Neuronal stem cell (in vitro differentiated cells): Measurements from ENCODE around the gene NUP93.
A peak's percentile ranks its signal among the peaks of the same experiment; 100 is the strongest.

Experiments used
- DNase-seq: peaks from one replicate; pipeline ENCODE4 v3.0.0-alpha.2; 2013; ENCODE audit warnings: low spot score
- H2AFZ ChIP-seq: one replicate; pipeline ENCODE4 v1.6.1; 2013; ENCODE audit warnings: mild to moderate bottlenecking, low read length, inconsistent platforms
- H2AK5ac ChIP-seq: 2 replicates; pipeline ENCODE4 v1.6.1; 2013; ENCODE audit warnings: low read depth, mild to moderate bottlenecking, inconsistent platforms, low read length, moderate library complexity, mixed read lengths
- H2BK120ac ChIP-seq: 2 replicates; pipeline ENCODE4 v1.6.1; 2013; ENCODE audit warnings: low read depth, mild to moderate bottlenecking, inconsistent platforms, low read length, moderate library complexity, mixed read lengths
- H2BK12ac ChIP-seq: one replicate; pipeline ENCODE4 v1.6.1; 2013; ENCODE audit warnings: low read length, inconsistent platforms
- H2BK15ac ChIP-seq: 2 replicates; pipeline ENCODE4 v1.6.1; 2013; ENCODE audit warnings: mild to moderate bottlenecking, low read length, inconsistent platforms, mixed read lengths
- H2BK5ac ChIP-seq: one replicate; pipeline ENCODE4 v1.6.1; 2013; ENCODE audit warnings: inconsistent platforms, mild to moderate bottlenecking, low read length, moderate library complexity
- H3K14ac ChIP-seq: one replicate; pipeline ENCODE4 v1.6.1; 2013; ENCODE audit warnings: low read length, inconsistent platforms
- H3K18ac ChIP-seq: 2 replicates; pipeline ENCODE4 v1.6.1; 2013; ENCODE audit warnings: low read length, inconsistent platforms
- H3K23ac ChIP-seq: 2 replicates; pipeline ENCODE4 v1.6.1; 2013; ENCODE audit warnings: low read depth, mild to moderate bottlenecking, mixed read lengths, low read length, inconsistent platforms; ENCODE audit not compliant: poor library complexity
- H3K27ac ChIP-seq: replicated peaks from 3 replicates; pipeline ENCODE4 v1.5.1; 2013; ENCODE audit warnings: low read length, inconsistent platforms
- H3K27me3 ChIP-seq, 3 experiments: 2 replicates each; pipeline ENCODE4 v1.6.1; 2013; ENCODE audit warnings: low read length in 3 of 3, mild to moderate bottlenecking in 2 of 3, inconsistent platforms in 1 of 3, low read depth in 1 of 3, mixed read lengths in 1 of 3, moderate library complexity in 1 of 3; ENCODE audit not compliant: control insufficient read depth in 3 of 3, insufficient read depth in 3 of 3
- H3K36me3 ChIP-seq, 2 donors: replicated peaks in 1 of 2; 2 replicates each; pipeline ENCODE4 v1.6.1; 2013; ENCODE audit warnings: low read length in 2 of 2; ENCODE audit not compliant: control insufficient read depth in 2 of 2, insufficient read depth in 2 of 2
- H3K4ac ChIP-seq: 2 replicates; pipeline ENCODE4 v1.6.1; 2013; ENCODE audit warnings: inconsistent platforms, mild to moderate bottlenecking, low read length, moderate library complexity
- H3K4me1 ChIP-seq, 2 donors: 1 replicate in 1 of 2; 2 replicates in 1 of 2; pipeline ENCODE4 v1.6.1; 2013; ENCODE audit warnings: low read length in 2 of 2, low read depth in 1 of 2; ENCODE audit not compliant: control insufficient read depth in 2 of 2, insufficient read depth in 1 of 2
- H3K4me2 ChIP-seq: one replicate; pipeline ENCODE4 v1.6.1; 2013; ENCODE audit warnings: mild to moderate bottlenecking, low read length, inconsistent platforms; ENCODE audit not compliant: insufficient read depth, poor library complexity, severe bottlenecking
- H3K4me3 ChIP-seq, 2 donors: 2 replicates each; pipeline ENCODE4 v1.5.1; 2013; ENCODE audit warnings: low read length in 2 of 2, mild to moderate bottlenecking in 2 of 2, inconsistent platforms in 1 of 2, moderate library complexity in 1 of 2
- H3K79me1 ChIP-seq: one replicate; pipeline ENCODE4 v1.6.1; 2013; ENCODE audit warnings: low read depth, mild to moderate bottlenecking, inconsistent platforms, low read length, moderate library complexity
- H3K9ac ChIP-seq: one replicate; pipeline ENCODE4 v1.6.1; 2013; ENCODE audit warnings: mild to moderate bottlenecking, low read depth, low read length, inconsistent platforms; ENCODE audit not compliant: poor library complexity
- H3K9me3 ChIP-seq, 2 donors: replicated peaks in 1 of 2; 2 replicates each; pipeline versions ENCODE3 to v1.6.1; 2013; ENCODE audit warnings: low read length in 2 of 2, mild to moderate bottlenecking in 2 of 2, inconsistent platforms in 1 of 2, low read depth in 1 of 2, mixed read lengths in 1 of 2, moderate library complexity in 1 of 2; ENCODE audit not compliant: control insufficient read depth in 2 of 2, insufficient read depth in 1 of 2
- H4K8ac ChIP-seq: one replicate; pipeline ENCODE4 v1.6.1; 2013; ENCODE audit warnings: low read depth, mild to moderate bottlenecking, inconsistent platforms, low read length, moderate library complexity
- H4K91ac ChIP-seq: one replicate; pipeline ENCODE4 v1.6.1; 2013; ENCODE audit warnings: low read length, low read depth, mild to moderate bottlenecking, inconsistent platforms; ENCODE audit not compliant: poor library complexity
- WGBS, 2 donors: extraction: QIAGEN DNeasy Blood & Tissue Kit; methylation state at CpG; one replicate each; pipeline ENCODE4 v1.1.7; 2013; ENCODE audit warnings: missing lambda C conversion rate in 2 of 2, mixed read lengths in 1 of 2; ENCODE audit not compliant: insufficient read length in 2 of 2, insufficient replicate concordance in 1 of 2; ENCODE audit errors: extremely low coverage in 2 of 2; 5-methylcytosine and 5-hydroxymethylcytosine counted together

The NUP93 gene

DNA sequence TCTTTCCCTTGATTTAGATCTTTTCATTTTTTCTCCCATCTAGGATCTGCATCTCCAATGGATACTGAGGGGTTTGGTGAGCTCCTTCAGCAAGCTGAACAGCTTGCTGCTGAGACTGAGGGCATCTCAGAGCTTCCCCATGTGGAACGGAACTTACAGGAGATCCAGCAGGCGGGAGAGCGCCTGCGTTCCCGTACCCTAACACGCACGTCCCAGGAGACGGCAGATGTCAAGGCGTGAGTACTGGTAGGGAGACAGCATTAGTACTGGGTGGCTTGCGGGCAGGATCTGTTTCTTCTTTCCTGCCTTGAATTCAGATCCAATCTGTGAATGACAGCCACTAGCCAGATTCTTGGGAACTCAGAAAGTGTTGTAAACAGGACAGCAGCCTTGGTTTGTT is 18.3 kb downstream of the NUP93 start:
- Histone ChIP-seq H2BK120ac (no peak overlapping the region), H3K79me1 (peaks cover 4% of the 10 kb centered on the region), H2AFZ (no peak overlapping the region), H4K91ac (no peak overlapping the region), H3K14ac (no peak overlapping the region), H4K8ac (no peak overlapping the region), H3K18ac (no peak overlapping the region), H3K27me3 (no peaks in the 10 kb centered on the region), H3K36me3 (peaks cover 6 to 26% of the 10 kb centered on the region in 2 donors), H3K4ac (no peak overlapping the region), H2AK5ac (no peak overlapping the region), H3K9me3 (no peaks in the 10 kb centered on the region), H2BK5ac (no peak overlapping the region), H3K27ac (no peak overlapping the region), H3K23ac (no peak overlapping the region), H3K9ac (no peak overlapping the region), H2BK12ac (no peak overlapping the region), H3K4me1 (peaks cover 0 to 3% of the 10 kb centered on the region in 2 donors), H2BK15ac (no peak overlapping the region), H3K4me2 (no peak overlapping the region), H3K4me3 (no peak overlapping the region)
- no CpG with 5 or more reads among the region's 10 CpGs for whole genome bisulfite sequencing, 2 donors
- DNase-seq = no peak

DNA sequence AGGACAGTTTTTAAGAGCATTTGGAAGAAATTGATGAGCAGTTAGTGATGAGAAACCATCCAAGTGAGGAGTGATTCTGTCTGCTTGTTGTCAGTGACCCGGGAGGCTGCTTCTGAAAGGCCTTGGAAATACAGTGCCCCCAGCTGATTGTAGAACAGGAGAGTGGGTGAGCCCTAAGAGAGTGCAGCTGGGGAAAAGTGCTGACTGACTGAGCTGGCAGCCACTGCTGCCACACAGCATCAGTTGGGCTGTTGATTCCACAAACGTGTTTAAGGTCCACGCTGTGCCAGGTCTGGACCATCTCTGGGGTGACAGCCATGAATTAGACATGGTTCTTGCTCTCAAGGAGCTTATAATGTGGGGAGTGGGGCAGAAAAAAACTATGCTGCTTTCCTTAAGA is 18.9 kb downstream of the NUP93 start:
- Histone ChIP-seq H3K14ac (no peak overlapping the region), H3K27ac (no peak overlapping the region)

DNA sequence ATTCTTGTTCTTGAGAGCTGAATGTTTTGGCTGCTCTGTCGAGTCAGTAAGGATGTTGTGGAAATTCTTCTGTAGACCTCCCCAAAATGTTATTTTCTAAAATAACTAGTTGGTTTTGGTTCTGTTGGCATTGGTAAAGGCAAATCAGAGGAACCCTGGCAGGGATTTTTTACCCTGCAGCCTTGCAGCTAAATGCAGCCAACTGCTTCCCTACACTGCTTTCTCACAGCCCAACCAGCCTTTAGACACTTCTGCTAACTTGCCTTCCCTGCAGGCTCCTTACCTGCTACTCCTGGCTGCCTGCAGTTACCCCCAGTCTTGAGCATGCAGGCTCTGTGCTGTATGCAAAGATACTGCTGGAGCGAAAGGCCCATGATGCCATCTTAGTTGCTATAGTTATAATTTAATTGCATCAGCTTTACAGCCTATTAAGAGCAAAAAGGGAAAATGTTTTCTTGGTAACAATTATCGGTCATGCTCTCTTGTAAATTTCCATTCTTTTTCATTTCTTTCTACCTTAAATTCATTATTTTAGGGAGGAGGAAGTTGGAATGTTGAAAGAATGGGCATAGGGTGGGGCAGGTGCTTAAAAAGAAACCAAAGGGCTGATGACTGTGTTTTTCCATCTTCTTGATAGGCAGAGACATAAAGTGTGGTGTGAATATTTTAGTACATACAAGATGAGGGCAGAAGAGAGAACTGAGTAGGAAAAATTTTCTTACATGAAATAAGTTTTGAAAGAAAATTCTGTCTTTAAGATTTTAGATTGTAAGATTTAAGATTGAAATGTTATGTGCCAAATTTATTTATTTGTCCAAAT is 20.0 kb downstream of the NUP93 start:
- Histone ChIP-seq H3K23ac (no peak overlapping the region), H3K27me3 (no peaks in the 10 kb centered on the region), H2BK120ac (no peak overlapping the region), H2BK15ac (no peak overlapping the region), H3K27ac (no peak overlapping the region), H2BK12ac (no peak overlapping the region), H3K14ac (no peak overlapping the region), H3K9me3 (peaks cover 2 to 11% of the 10 kb centered on the region in 2 donors), H2AFZ (no peak overlapping the region), H2AK5ac (no peak overlapping the region), H3K4me3 (no peak overlapping the region), H3K36me3 (peaks cover 6 to 29% of the 10 kb centered on the region in 2 donors), H3K4me2 (no peak overlapping the region), H3K4me1 (peaks cover 0 to 3% of the 10 kb centered on the region in 2 donors), H3K4ac (no peak overlapping the region), H3K79me1 (peaks cover 4% of the 10 kb centered on the region), H2BK5ac (no peak overlapping the region), H4K91ac (no peak overlapping the region), H3K9ac (peak overlapping the region; percentile 36), H4K8ac (no peak overlapping the region), H3K18ac (no peak overlapping the region)
- no CpG with 5 or more reads among the region's 3 CpGs for WGBS, 2 donors
- no peak for DNase-seq

More for the DNA sequence above, 18.9 kb downstream of the NUP93 start:
- H3K9ac ChIP-seq = no peak overlapping the region
- H3K18ac ChIP-seq = no peak overlapping the region
- peaks cover 0 to 1% of the 10 kb centered on the region in 2 donors for H3K9me3 ChIP-seq
- H3K23ac ChIP-seq = no peak overlapping the region
- no peak overlapping the region for H4K91ac ChIP-seq
- H3K4me3 ChIP-seq = no peak overlapping the region
- H3K4ac ChIP-seq = no peak overlapping the region
- H3K4me2 ChIP-seq = no peak overlapping the region
- H2AFZ ChIP-seq = no peak overlapping the region
- no peak overlapping the region for H2AK5ac ChIP-seq
- peaks cover 4% of the 10 kb centered on the region for H3K79me1 ChIP-seq
- peaks cover 6 to 26% of the 10 kb centered on the region in 2 donors for H3K36me3 ChIP-seq
- H2BK120ac ChIP-seq = no peak overlapping the region
- peaks cover 0 to 3% of the 10 kb centered on the region in 2 donors for H3K4me1 ChIP-seq
- H2BK5ac ChIP-seq = no peak overlapping the region
- WGBS, 2 donors = no CpG with 5 or more reads among the region's 3 CpGs
- H4K8ac ChIP-seq = no peak overlapping the region
- no peak overlapping the region for H2BK15ac ChIP-seq
- DNase-seq = no peak
- H3K27me3 ChIP-seq = no peaks in the 10 kb centered on the region
- no peak overlapping the region for H2BK12ac ChIP-seq

DNA sequence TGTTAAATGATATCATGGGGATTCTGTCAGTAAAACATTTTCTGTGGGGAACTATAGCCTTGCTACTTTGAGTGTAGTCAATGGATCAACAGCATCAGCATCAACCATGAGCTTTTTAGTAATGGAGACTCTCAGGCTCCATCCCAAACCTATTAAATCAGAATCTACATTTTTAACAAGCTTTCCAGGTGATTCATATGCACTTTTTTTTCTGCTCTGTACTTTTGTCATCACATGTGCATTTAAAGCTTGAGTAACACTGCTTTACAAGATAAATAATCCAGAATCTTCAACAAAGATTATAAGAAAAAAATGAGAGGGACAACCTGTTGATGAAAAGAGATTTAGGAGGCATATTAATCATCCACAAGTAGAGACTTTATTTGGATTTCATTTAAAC is 23.5 kb downstream of the NUP93 start:
- H3K4me2 ChIP-seq = no peak overlapping the region
- no peak overlapping the region for H3K4ac ChIP-seq
- no peak overlapping the region for H2BK12ac ChIP-seq
- no peak overlapping the region for H3K4me3 ChIP-seq
- H3K79me1 ChIP-seq = peaks cover 2% of the 10 kb centered on the region
- H2BK15ac ChIP-seq = no peak overlapping the region
- H3K27me3 ChIP-seq = no peaks in the 10 kb centered on the region
- H2AFZ ChIP-seq = no peak overlapping the region
- H4K91ac ChIP-seq = no peak overlapping the region
- H3K23ac ChIP-seq = no peak overlapping the region
- H2AK5ac ChIP-seq = no peak overlapping the region
- H3K27ac ChIP-seq = no peak overlapping the region
- no peak overlapping the region for H4K8ac ChIP-seq
- H3K9me3 ChIP-seq = peaks cover 2 to 18% of the 10 kb centered on the region in 2 donors
- H2BK5ac ChIP-seq = no peak overlapping the region
- DNase-seq = no peak
- no peaks in the 10 kb centered on the region for H3K4me1 ChIP-seq
- H3K9ac ChIP-seq = no peak overlapping the region
- H3K36me3 ChIP-seq = peaks cover 2 to 31% of the 10 kb centered on the region in 2 donors
- H2BK120ac ChIP-seq = no peak overlapping the region
- no peak overlapping the region for H3K14ac ChIP-seq
- H3K18ac ChIP-seq = no peak overlapping the region
